ENCODE measurements around the gene SDR39U1. TPM values are rescaled to one million over a fixed set of nuclear protein-coding genes. Genes with fewer than 3 reads are reported as not detected.

Gene SDR39U1
- total RNA-seq, 1 experiment from 2014 or later, result 59.0 TPM

DNA sequence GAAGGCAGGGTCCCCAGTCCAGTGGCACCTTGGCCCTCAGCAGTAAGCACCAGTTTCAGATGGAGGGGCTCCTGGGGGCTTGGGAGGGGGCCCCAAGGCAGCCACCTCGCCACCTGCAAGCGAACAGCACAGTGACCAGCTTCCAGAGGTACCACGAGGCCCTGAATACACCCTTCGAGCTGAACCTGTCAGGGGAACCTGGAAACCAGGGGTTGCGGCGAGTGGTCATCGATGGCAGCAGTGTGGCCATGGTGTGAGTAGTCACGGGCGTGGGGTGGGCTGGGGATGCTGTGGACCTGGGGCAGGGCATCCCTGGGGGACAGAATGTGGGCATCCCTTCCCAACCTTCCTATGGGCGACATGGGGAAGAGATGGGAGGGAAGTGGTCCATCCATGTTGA lies 32.6 kb downstream of the SDR39U1 start:
- TF ChIP-seq CTCF (IDR thresholded peaks at IDR 0.05; ENCODE audit: unreplicated experiment), result no peak
- Mint-ChIP-seq H3K36me3 (ENCODE audit: insufficient read depth, unreplicated experiment) (no peaks in the 10 kb centered on the region), H3K4me3 (ENCODE audit: low read depth, unreplicated experiment) (no peak overlapping the region), H3K27ac (ENCODE audit: unreplicated experiment) (no peak overlapping the region), H3K9me3 (ENCODE audit: low read depth, unreplicated experiment) (no peaks in the 10 kb centered on the region), H3K27me3 (ENCODE audit: unreplicated experiment) (no peaks in the 10 kb centered on the region), H3K4me1 (ENCODE audit: low read depth, unreplicated experiment) (no peaks in the 10 kb centered on the region)
- CTCF ChIA-PET, result interaction anchor here (1.3 to 1.5 kb wide), 2 partner anchors 27 to 76 kb away, joined by 3 read pairs; no protein-coding TSS in a partner anchor
- no peak for DNase-seq
- intact Hi-C loops (cut with micrococcal nuclease; ENCODE audit: unreplicated experiment), result no loop called here
- BruUV-seq (replicated peaks), result no TSS peak

DNA sequence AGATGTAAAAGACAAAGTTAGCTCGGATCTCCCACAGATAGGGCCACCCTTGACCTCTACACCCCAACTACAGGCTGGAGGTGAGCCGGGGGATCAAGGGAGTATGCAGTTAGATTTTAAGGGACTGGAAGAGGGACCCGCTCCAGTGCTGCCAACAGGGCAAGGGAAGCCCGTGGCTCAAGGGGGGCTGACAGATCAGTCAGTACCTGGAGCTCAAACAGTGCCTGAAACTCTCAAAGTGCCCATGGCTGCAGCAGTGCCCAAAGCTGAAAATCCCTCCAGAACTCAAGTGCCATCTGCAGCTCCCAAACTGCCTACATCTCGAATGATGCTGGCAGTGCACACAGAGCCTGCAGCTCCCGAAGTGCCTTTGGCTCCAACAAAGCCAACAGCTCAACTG lies 33.4 kb downstream of the SDR39U1 start:
- no peak for DNase-seq
- CTCF ChIA-PET, result interaction anchor here (0.9 to 1.5 kb wide), 3 partner anchors 18 to 76 kb away, joined by 3 read pairs; no protein-coding TSS in a partner anchor
- intact Hi-C loops (cut with micrococcal nuclease; ENCODE audit: unreplicated experiment), result no loop called here
- Mint-ChIP-seq H3K9me3 (ENCODE audit: low read depth, unreplicated experiment) (no peaks in the 10 kb centered on the region), H3K27ac (ENCODE audit: unreplicated experiment) (no peak overlapping the region), H3K4me1 (ENCODE audit: low read depth, unreplicated experiment) (no peaks in the 10 kb centered on the region), H3K27me3 (ENCODE audit: unreplicated experiment) (no peaks in the 10 kb centered on the region), H3K4me3 (ENCODE audit: low read depth, unreplicated experiment) (no peak overlapping the region), H3K36me3 (ENCODE audit: insufficient read depth, unreplicated experiment) (no peaks in the 10 kb centered on the region)
- BruUV-seq (replicated peaks), result no TSS peak
- no peak for TF ChIP-seq CTCF (IDR thresholded peaks at IDR 0.05; ENCODE audit: unreplicated experiment)

GRCh38 chr14:24408764-24409163 lies 33.8 kb downstream of the SDR39U1 start:
- Mint-ChIP-seq H3K27ac (ENCODE audit: unreplicated experiment) (no peak overlapping the region), H3K27me3 (ENCODE audit: unreplicated experiment) (no peaks in the 10 kb centered on the region), H3K4me1 (ENCODE audit: low read depth, unreplicated experiment) (no peaks in the 10 kb centered on the region), H3K36me3 (ENCODE audit: insufficient read depth, unreplicated experiment) (no peaks in the 10 kb centered on the region), H3K9me3 (ENCODE audit: low read depth, unreplicated experiment) (no peaks in the 10 kb centered on the region), H3K4me3 (ENCODE audit: low read depth, unreplicated experiment) (no peak overlapping the region)
- TF ChIP-seq CTCF (IDR thresholded peaks at IDR 0.05; ENCODE audit: unreplicated experiment), result no peak
- intact Hi-C loops (cut with micrococcal nuclease; ENCODE audit: unreplicated experiment), result no loop called here
- BruUV-seq (replicated peaks), result no TSS peak
- DNase-seq, result no peak
- CTCF ChIA-PET, result interaction anchor here (0.9 to 1.5 kb wide), 3 partner anchors 17 to 75 kb away, joined by 3 read pairs; no protein-coding TSS in a partner anchor

DNA sequence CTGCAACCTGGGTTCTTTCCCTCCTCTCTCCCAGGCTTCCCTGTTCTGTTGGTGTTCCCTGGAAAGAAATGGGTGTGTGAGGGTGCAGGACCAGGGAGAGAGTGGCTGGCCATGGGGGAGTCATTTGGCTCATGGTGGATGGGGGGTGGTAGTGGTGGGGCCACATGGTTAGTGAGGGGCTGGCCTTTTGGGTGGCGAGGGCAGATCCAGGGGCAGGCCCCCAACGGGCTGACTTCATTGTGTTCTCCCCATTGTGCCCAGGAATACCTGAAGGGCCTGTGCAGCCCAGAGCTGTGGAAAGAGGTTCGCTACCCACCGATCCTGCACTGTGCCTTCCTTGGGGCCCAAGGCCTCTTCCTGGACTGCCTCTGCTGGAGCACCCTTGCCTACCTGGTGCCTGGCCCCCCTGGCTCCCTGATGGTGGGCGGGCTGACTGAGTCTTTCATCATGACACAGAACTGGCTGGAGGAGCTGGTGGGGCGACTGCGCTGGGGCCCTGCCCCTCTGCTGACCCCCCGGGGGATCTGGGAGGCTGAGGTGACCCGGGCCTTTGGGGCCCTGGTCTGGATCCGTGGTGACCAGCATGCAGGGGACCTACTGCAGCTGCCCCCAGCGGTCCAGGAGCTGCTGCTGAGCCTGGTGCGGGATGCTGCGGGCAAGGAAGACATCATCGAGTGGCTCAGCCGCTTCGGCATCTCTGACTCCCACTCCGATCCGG lies 34.8 kb downstream of the SDR39U1 start:
- BruUV-seq (replicated peaks), result no TSS peak
- Mint-ChIP-seq H3K4me1 (ENCODE audit: low read depth, unreplicated experiment) (no peaks in the 10 kb centered on the region), H3K36me3 (ENCODE audit: insufficient read depth, unreplicated experiment) (no peaks in the 10 kb centered on the region), H3K9me3 (ENCODE audit: low read depth, unreplicated experiment) (no peaks in the 10 kb centered on the region), H3K27ac (ENCODE audit: unreplicated experiment) (no peak overlapping the region), H3K4me3 (ENCODE audit: low read depth, unreplicated experiment) (no peak overlapping the region), H3K27me3 (ENCODE audit: unreplicated experiment) (no peaks in the 10 kb centered on the region)
- CTCF ChIA-PET, result no interaction called here
- no peak for DNase-seq
- intact Hi-C loops (cut with micrococcal nuclease; ENCODE audit: unreplicated experiment), result no loop called here
- TF ChIP-seq CTCF (IDR thresholded peaks at IDR 0.05; ENCODE audit: unreplicated experiment), result no peak
